ENCODE results near the gene HMCN1. TPM values are rescaled to one million over a fixed set of nuclear protein-coding genes. Genes with fewer than 3 reads are reported as not detected.

The HMCN1 gene
- total and polyA plus RNA-seq, 2 experiments from 2014 or later, result 1.6 to 8.7 TPM

DNA sequence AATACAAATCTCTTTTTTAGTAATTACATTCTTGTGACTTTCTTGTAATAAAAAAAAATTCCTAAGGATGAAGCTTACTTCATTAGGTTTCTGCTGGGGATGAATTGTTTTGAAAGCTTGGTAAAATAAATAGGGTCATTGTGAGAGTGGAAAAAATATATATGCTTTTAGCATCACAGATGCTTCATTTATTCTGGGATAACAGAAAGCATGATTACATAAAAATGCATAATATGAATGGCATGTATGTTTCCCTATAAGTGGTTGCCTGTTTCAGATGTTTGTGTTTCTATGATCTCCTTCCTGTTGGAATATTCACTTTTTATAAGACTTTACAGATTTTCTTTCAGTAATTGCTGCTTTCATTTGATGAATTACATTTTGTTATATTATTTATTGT is 42.3 kb downstream of the HMCN1 start:
- Histone ChIP-seq H3K4me2 (no peak overlapping the region), H3K27ac (ENCODE audit: low read depth) (no peak overlapping the region), H3K9me2 (ENCODE audit: insufficient read depth) (no peaks in the 10 kb centered on the region), H3K4me3 (no peak overlapping the region), H3K27me3 (ENCODE audit: insufficient read depth) (no peaks in the 10 kb centered on the region), H3K4me1 (ENCODE audit: insufficient read depth) (peaks cover 6% of the 10 kb centered on the region), H3F3A (replicated peaks; ENCODE audit: low read depth) (no peaks in the 10 kb centered on the region), H3K36me3 (ENCODE audit: insufficient read depth) (no peaks in the 10 kb centered on the region), H4K20me1 (replicated peaks; ENCODE audit: insufficient read depth) (no peaks in the 10 kb centered on the region), H2AFZ (no peak overlapping the region), H3K79me2 (replicated peaks; ENCODE audit: insufficient read depth) (no peaks in the 10 kb centered on the region)
- ATAC-seq (no peak), DNase-seq (ENCODE audit: low spot score) (no peak)
- Mint-ChIP-seq H3K27me3 (ENCODE audit: insufficient read depth, low read depth, poor library complexity) (no peaks in the 10 kb centered on the region), H3K9me3 (peaks cover 4% of the 10 kb centered on the region; the same call in 1 of the 3 replicates), H3K27ac (peak overlapping the region; percentile 43; the same call in 1 of the 2 replicates), H3K4me1 (peaks cover 23% of the 10 kb centered on the region), H3K4me3 (no peak overlapping the region), H3K36me3 (ENCODE audit: low read depth) (no peaks in the 10 kb centered on the region)
- TF ChIP-seq ZNF114 (CRISPR knock-in tag; IDR thresholded peaks at IDR 0.05) (no peak), STAT1 (IDR thresholded peaks at IDR 0.05; ENCODE audit: unreplicated experiment) (no peak), ZNF331 (CRISPR knock-in tag; IDR thresholded peaks at IDR 0.05; ENCODE audit: low read depth) (no peak), POLR2AphosphoS5 (IDR thresholded peaks at IDR 0.05; ENCODE audit: low read depth) (no peak), NANOG (IDR thresholded peaks at IDR 0.05; ENCODE audit: borderline replicate concordance) (no peak), JUNB (IDR thresholded peaks at IDR 0.05; ENCODE audit: unreplicated experiment) (no peak), CREB1 (CRISPR knock-in tag; IDR thresholded peaks at IDR 0.05; ENCODE audit: low read depth) (no peak), EZH2 (IDR thresholded peaks at IDR 0.05; ENCODE audit: low read depth, unreplicated experiment) (no peak), EZH2phosphoT487 (IDR thresholded peaks at IDR 0.05; ENCODE audit: unreplicated experiment) (no peak)
- TF ChIP-seq, protein P1, sequence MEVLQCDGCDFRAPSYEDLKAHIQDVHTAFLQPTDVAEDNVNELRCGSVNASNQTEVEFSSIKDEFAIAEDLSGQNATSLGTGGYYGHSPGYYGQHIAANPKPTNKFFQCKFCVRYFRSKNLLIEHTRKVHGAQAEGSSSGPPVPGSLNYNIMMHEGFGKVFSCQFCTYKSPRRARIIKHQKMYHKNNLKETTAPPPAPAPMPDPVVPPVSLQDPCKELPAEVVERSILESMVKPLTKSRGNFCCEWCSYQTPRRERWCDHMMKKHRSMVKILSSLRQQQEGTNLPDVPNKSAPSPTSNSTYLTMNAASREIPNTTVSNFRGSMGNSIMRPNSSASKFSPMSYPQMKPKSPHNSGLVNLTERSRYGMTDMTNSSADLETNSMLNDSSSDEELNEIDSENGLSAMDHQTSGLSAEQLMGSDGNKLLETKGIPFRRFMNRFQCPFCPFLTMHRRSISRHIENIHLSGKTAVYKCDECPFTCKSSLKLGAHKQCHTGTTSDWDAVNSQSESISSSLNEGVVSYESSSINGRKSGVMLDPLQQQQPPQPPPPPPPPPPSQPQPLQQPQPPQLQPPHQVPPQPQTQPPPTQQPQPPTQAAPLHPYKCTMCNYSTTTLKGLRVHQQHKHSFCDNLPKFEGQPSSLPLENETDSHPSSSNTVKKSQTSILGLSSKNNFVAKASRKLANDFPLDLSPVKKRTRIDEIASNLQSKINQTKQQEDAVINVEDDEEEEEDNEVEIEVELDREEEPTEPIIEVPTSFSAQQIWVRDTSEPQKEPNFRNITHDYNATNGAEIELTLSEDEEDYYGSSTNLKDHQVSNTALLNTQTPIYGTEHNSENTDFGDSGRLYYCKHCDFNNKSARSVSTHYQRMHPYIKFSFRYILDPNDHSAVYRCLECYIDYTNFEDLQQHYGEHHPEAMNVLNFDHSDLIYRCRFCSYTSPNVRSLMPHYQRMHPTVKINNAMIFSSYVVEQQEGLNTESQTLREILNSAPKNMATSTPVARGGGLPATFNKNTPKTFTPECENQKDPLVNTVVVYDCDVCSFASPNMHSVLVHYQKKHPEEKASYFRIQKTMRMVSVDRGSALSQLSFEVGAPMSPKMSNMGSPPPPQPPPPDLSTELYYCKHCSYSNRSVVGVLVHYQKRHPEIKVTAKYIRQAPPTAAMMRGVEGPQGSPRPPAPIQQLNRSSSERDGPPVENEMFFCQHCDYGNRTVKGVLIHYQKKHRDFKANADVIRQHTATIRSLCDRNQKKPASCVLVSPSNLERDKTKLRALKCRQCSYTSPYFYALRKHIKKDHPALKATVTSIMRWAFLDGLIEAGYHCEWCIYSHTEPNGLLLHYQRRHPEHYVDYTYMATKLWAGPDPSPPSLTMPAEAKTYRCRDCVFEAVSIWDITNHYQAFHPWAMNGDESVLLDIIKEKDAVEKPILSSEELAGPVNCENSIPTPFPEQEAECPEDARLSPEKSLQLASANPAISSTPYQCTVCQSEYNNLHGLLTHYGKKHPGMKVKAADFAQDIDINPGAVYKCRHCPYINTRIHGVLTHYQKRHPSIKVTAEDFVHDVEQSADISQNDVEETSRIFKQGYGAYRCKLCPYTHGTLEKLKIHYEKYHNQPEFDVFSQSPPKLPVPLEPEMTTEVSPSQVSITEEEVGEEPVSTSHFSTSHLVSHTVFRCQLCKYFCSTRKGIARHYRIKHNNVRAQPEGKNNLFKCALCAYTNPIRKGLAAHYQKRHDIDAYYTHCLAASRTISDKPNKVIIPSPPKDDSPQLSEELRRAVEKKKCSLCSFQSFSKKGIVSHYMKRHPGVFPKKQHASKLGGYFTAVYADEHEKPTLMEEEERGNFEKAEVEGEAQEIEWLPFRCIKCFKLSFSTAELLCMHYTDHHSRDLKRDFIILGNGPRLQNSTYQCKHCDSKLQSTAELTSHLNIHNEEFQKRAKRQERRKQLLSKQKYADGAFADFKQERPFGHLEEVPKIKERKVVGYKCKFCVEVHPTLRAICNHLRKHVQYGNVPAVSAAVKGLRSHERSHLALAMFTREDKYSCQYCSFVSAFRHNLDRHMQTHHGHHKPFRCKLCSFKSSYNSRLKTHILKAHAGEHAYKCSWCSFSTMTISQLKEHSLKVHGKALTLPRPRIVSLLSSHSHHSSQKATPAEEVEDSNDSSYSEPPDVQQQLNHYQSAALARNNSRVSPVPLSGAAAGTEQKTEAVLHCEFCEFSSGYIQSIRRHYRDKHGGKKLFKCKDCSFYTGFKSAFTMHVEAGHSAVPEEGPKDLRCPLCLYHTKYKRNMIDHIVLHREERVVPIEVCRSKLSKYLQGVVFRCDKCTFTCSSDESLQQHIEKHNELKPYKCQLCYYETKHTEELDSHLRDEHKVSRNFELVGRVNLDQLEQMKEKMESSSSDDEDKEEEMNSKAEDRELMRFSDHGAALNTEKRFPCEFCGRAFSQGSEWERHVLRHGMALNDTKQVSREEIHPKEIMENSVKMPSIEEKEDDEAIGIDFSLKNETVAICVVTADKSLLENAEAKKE (CRISPR knock-in tag; IDR thresholded peaks at IDR 0.05), result no peak
- TF ChIP-seq, protein P2, sequence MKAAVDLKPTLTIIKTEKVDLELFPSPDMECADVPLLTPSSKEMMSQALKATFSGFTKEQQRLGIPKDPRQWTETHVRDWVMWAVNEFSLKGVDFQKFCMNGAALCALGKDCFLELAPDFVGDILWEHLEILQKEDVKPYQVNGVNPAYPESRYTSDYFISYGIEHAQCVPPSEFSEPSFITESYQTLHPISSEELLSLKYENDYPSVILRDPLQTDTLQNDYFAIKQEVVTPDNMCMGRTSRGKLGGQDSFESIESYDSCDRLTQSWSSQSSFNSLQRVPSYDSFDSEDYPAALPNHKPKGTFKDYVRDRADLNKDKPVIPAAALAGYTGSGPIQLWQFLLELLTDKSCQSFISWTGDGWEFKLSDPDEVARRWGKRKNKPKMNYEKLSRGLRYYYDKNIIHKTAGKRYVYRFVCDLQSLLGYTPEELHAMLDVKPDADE (IDR thresholded peaks at IDR 0.05), result no peak
- TF ChIP-seq, protein P3, sequence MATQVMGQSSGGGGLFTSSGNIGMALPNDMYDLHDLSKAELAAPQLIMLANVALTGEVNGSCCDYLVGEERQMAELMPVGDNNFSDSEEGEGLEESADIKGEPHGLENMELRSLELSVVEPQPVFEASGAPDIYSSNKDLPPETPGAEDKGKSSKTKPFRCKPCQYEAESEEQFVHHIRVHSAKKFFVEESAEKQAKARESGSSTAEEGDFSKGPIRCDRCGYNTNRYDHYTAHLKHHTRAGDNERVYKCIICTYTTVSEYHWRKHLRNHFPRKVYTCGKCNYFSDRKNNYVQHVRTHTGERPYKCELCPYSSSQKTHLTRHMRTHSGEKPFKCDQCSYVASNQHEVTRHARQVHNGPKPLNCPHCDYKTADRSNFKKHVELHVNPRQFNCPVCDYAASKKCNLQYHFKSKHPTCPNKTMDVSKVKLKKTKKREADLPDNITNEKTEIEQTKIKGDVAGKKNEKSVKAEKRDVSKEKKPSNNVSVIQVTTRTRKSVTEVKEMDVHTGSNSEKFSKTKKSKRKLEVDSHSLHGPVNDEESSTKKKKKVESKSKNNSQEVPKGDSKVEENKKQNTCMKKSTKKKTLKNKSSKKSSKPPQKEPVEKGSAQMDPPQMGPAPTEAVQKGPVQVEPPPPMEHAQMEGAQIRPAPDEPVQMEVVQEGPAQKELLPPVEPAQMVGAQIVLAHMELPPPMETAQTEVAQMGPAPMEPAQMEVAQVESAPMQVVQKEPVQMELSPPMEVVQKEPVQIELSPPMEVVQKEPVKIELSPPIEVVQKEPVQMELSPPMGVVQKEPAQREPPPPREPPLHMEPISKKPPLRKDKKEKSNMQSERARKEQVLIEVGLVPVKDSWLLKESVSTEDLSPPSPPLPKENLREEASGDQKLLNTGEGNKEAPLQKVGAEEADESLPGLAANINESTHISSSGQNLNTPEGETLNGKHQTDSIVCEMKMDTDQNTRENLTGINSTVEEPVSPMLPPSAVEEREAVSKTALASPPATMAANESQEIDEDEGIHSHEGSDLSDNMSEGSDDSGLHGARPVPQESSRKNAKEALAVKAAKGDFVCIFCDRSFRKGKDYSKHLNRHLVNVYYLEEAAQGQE (IDR thresholded peaks at IDR 0.05; ENCODE audit: unreplicated experiment), result no peak
- TF ChIP-seq, protein P4, sequence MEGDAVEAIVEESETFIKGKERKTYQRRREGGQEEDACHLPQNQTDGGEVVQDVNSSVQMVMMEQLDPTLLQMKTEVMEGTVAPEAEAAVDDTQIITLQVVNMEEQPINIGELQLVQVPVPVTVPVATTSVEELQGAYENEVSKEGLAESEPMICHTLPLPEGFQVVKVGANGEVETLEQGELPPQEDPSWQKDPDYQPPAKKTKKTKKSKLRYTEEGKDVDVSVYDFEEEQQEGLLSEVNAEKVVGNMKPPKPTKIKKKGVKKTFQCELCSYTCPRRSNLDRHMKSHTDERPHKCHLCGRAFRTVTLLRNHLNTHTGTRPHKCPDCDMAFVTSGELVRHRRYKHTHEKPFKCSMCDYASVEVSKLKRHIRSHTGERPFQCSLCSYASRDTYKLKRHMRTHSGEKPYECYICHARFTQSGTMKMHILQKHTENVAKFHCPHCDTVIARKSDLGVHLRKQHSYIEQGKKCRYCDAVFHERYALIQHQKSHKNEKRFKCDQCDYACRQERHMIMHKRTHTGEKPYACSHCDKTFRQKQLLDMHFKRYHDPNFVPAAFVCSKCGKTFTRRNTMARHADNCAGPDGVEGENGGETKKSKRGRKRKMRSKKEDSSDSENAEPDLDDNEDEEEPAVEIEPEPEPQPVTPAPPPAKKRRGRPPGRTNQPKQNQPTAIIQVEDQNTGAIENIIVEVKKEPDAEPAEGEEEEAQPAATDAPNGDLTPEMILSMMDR (conservative IDR thresholded peaks at IDR 0.05; ENCODE audit: low read depth in 2 of 2), result no peak
